SU-DHL-6 (cell line): ENCODE results near the gene SLC8A3.

Experiments
- H2AFZ ChIP-seq: fragments of 200-600 bp; sonication (generic); 2 replicates; pipeline ENCODE4 v1.6.1; 2014; ENCODE audit warnings: low read depth, mild to moderate bottlenecking, moderate library complexity, mixed read lengths, antibody characterized with exemption, low read length; ENCODE audit not compliant: severe bottlenecking
- H3F3A ChIP-seq: fragments of 200-600 bp; shearing (Covaris generic); 2 replicates; pipeline ENCODE4 v1.6.0; 2016; ENCODE audit warnings: antibody characterized with exemption, mild to moderate bottlenecking; ENCODE audit not compliant: insufficient read depth
- H3K27ac ChIP-seq: fragments of 200-600 bp; sonication (generic); 2 replicates; pipeline ENCODE4 v1.5.1; 2016; ENCODE audit warnings: low read depth, mild to moderate bottlenecking, low read length, moderate library complexity, mixed read lengths
- H3K27me3 ChIP-seq: fragments of 200-600 bp; sonication (generic), shearing (Covaris generic); 2 replicates; pipeline ENCODE4 v1.6.0; 2014; ENCODE audit warnings: mild to moderate bottlenecking, low read length
- H3K36me3 ChIP-seq: fragments of 200-600 bp; sonication (generic); 2 replicates; pipeline ENCODE4 v1.6.1; 2014; ENCODE audit warnings: mild to moderate bottlenecking, low read length, mixed read lengths
- H3K4me2 ChIP-seq: fragments of 300-600, 200-600 bp; shearing (Covaris generic), sonication (generic); 2 replicates; pipeline ENCODE4 v1.6.0; 2014; ENCODE audit warnings: low read length, low read depth, mild to moderate bottlenecking; ENCODE audit not compliant: poor library complexity, severe bottlenecking
- H3K4me3 ChIP-seq: fragments of 200-600 bp; sonication (generic); 2 replicates; pipeline ENCODE4 v1.5.1; 2014; ENCODE audit warnings: antibody characterized with exemption, low read length, mild to moderate bottlenecking, mixed read lengths; ENCODE audit not compliant: insufficient read depth, poor library complexity, severe bottlenecking
- H3K79me2 ChIP-seq: fragments of 200-600 bp; sonication (generic); 2 replicates; pipeline ENCODE4 v1.6.1; 2014; ENCODE audit warnings: mild to moderate bottlenecking, low read length, moderate library complexity; ENCODE audit not compliant: insufficient read depth
- H3K9ac ChIP-seq: fragments of 200-600 bp; sonication (generic); 2 replicates; pipeline ENCODE4 v1.7.0; 2014; ENCODE audit warnings: mild to moderate bottlenecking, low read length
- H3K9me2 ChIP-seq: fragments of 200-600 bp; sonication (generic); replicated peaks from 2 replicates; pipeline ENCODE4 v1.6.1; 2014; ENCODE audit warnings: low read length; ENCODE audit not compliant: insufficient read depth
- H3K9me3 ChIP-seq: fragments of 200-600 bp; sonication (generic); 2 replicates; pipeline ENCODE4 v1.6.1; 2014; ENCODE audit warnings: low read length, mixed read lengths; ENCODE audit not compliant: insufficient read depth
- H4K20me1 ChIP-seq: fragments of 200-600 bp; sonication (generic); 2 replicates; pipeline ENCODE4 v1.6.1; 2014; ENCODE audit warnings: low read depth, mild to moderate bottlenecking, antibody characterized with exemption, low read length, moderate library complexity, mixed read lengths
- EZH2phosphoT487 ChIP-seq: fragments of 200-600 bp; sonication (generic), shearing (Covaris generic); conservative IDR thresholded peaks from 2 replicates; pipeline ENCODE4 v1.6.1; 2018; ENCODE audit warnings: mild to moderate bottlenecking, antibody characterized with exemption, low read length, moderate library complexity, mixed read lengths
- TF ChIP-seq, protein P1 (sequence below): fragments of 200-600 bp; sonication (generic); IDR thresholded peaks from one replicate; pipeline ENCODE4 v1.5.1; 2017; ENCODE audit warnings: antibody characterized with exemption, mild to moderate bottlenecking, low read length, moderate library complexity; ENCODE audit not compliant: insufficient read depth, poor library complexity, severe bottlenecking

SLC8A3 gene

DNA sequence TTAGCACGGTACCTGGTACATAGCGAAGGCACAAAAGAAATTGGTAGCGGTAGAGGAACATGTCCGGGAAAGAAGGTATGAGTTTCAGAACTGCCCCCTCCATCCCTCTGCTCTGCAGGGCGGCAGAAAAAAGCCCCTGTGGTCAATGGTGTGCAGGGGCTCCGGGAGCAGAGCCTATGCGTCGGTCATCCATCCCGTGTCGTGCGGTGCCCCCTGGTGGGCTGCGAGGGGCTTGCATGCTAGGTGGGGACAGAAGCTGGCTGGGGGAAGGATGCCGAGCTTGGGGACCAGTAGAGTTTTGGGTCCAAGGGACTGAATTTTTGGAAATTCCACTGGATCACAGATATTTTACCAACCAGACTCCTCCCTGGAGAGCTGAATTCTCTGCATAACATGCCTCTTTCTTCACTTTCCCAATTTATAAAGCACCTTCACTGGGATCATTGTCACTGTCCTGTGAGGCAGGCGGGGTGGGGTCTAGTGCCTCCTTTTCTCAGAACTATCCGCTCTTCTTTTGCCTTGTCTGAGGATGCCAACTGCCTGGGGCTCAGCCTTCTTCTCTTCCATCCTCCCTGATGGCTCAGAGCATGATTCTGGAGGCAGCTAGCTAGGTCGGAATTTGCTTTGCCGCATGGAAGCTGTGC, 160.8 kb downstream of the SLC8A3 start:
- Histone ChIP-seq H3K4me3 (no peak overlapping the region), H3K9ac (no peak overlapping the region), H3K36me3 (no peaks in the 10 kb centered on the region), H3K4me2 (no peak overlapping the region), H4K20me1 (no peaks in the 10 kb centered on the region), H2AFZ (no peak overlapping the region), H3K9me2 (no peaks in the 10 kb centered on the region), H3F3A (no peaks in the 10 kb centered on the region), H3K27ac (no peak overlapping the region), H3K27me3 (no peaks in the 10 kb centered on the region), H3K79me2 (no peaks in the 10 kb centered on the region), H3K9me3 (no peaks in the 10 kb centered on the region)
- TF ChIP-seq, protein P1, sequence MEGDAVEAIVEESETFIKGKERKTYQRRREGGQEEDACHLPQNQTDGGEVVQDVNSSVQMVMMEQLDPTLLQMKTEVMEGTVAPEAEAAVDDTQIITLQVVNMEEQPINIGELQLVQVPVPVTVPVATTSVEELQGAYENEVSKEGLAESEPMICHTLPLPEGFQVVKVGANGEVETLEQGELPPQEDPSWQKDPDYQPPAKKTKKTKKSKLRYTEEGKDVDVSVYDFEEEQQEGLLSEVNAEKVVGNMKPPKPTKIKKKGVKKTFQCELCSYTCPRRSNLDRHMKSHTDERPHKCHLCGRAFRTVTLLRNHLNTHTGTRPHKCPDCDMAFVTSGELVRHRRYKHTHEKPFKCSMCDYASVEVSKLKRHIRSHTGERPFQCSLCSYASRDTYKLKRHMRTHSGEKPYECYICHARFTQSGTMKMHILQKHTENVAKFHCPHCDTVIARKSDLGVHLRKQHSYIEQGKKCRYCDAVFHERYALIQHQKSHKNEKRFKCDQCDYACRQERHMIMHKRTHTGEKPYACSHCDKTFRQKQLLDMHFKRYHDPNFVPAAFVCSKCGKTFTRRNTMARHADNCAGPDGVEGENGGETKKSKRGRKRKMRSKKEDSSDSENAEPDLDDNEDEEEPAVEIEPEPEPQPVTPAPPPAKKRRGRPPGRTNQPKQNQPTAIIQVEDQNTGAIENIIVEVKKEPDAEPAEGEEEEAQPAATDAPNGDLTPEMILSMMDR: peak; percentile 92
- TF ChIP-seq EZH2phosphoT487: no peak

DNA sequence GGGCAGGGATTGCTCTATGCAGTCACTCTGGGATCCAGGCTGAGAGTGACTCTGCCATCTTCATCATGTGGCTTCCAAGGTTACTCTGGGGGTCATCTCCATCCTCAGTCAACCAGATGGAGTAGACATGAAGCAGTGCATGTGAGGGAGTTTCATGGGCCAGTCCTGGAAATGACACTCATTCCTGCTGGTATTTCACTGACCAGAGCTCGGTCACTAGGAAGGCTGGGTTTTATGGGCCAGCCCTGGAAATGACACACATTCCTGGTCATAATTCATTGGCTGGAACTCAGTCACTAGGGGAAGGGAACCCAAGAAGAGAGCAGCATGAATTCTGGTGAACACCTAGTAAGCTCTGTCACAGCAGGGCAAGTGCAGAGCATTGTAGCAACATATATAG, 164.9 kb downstream of the SLC8A3 start:
- Histone ChIP-seq H3K4me2 (no peak overlapping the region), H2AFZ (no peak overlapping the region), H3K36me3 (no peaks in the 10 kb centered on the region), H3K9me2 (no peaks in the 10 kb centered on the region), H4K20me1 (no peaks in the 10 kb centered on the region), H3F3A (no peaks in the 10 kb centered on the region), H3K4me3 (no peak overlapping the region), H3K9me3 (no peaks in the 10 kb centered on the region), H3K79me2 (no peaks in the 10 kb centered on the region), H3K9ac (no peak overlapping the region), H3K27ac (no peak overlapping the region), H3K27me3 (no peaks in the 10 kb centered on the region)
- TF ChIP-seq, protein P1: no peak
- no peak for TF ChIP-seq EZH2phosphoT487

DNA sequence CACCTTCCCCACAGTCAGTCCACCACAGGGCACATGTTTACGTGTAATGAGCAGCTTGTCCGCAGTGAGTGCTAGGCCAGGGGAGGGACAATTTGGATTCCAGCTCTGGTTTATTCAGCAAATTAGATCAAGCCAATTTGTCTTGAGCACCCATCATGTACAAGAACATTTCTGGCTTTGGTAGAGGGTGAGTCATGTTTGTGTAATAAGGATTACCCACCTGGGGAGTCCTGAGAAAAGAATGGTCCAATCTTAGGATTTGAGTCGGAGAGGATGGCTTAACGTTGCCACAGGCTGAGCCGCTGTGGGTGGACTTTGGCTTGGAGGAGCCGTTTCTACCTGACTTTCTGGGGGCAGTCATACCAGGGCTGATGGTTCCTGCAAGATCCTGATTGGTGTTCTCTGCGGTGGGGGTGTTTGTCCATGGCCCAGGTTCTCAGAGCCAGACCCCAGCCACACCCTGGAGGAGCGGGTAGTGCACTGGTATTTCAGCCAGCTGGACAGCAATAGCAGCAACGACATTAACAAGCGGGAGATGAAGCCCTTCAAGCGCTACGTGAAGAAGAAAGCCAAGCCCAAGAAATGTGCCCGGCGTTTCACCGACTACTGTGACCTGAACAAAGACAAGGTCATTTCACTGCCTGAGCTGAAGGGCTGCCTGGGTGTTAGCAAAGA, 165.8 kb downstream of the SLC8A3 start:
- H3K36me3 ChIP-seq: no peaks in the 10 kb centered on the region
- TF ChIP-seq EZH2phosphoT487: no peak
- TF ChIP-seq, protein P1: no peak
- no peaks in the 10 kb centered on the region for H3K9me3 ChIP-seq
- no peaks in the 10 kb centered on the region for H4K20me1 ChIP-seq
- H3K9me2 ChIP-seq: no peaks in the 10 kb centered on the region
- H3F3A ChIP-seq: no peaks in the 10 kb centered on the region
- no peak overlapping the region for H3K4me3 ChIP-seq
- no peak overlapping the region for H2AFZ ChIP-seq
- no peaks in the 10 kb centered on the region for H3K27me3 ChIP-seq
- H3K4me2 ChIP-seq: no peak overlapping the region
- no peaks in the 10 kb centered on the region for H3K79me2 ChIP-seq
- H3K27ac ChIP-seq: no peak overlapping the region
- H3K9ac ChIP-seq: no peak overlapping the region
